AG08395 (cell line): Measurements from ENCODE around the gene GDF2.

ENCODE experiments used
- DNase-seq: peaks from one replicate; pipeline ENCODE4 v3.0.0; 2012; ENCODE audit warnings: mixed read lengths, low spot score

The GDF2 gene

DNA sequence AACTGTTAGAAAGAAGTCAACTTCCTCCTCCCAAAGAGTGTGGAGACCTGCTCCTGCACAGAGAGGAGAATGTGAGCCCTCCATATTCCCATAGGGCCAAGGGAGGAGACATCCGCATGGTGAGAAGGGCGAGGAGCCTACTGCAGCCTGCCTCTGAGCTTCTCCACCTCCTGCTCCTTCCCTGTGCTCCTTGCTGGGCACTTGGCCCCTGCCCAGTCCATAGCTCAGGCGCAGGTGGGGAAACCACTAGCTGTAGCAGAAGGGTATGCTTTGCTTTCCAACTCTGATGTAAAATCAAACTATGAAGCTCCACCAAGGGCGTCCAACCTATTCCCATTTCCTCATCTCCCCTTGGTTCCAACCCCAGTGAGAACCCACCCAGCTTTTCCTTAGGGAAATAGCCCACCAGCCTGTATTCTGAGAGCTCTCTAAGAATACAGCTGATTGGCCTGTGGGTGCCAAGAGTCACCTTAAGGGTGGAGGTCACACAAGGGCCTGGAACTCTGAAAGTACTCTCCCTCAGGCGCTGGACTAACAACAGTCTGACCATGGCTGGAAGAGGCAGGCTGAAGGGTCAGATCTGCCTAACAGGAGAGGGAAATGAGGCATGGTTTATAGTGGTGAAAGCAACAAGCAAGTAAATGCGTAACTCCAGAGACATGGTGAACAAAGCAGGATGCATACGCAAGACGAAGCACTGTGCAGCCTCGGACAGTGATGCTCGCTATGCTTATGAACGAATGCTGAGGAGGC is 47.9 kb downstream of the GDF2 start:
- no peak for DNase-seq

DNA sequence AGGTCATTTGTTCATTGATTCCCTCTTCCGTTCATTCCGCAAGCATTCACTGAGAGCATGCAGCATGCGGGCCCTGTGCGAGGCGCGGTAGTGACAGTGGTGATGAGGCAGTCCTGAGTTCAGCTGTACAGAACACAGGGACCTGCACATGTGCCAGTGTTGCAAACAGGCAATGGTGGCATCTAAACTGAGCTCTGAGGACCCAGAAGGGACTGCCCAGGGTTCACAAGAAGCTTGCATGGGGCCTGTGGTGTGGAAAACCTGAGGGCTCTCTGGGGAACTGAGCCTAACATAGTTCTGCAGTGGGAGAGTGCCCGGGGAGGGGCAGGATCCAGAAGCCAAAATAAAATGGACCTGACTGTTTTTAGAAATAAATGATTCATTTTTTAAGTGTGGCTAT is 48.6 kb downstream of the GDF2 start:
- no peak for DNase-seq

- no peak for DNase-seq
Observed at GRCh38 chr10:47371629-47372485, 49.6 kb downstream of the GDF2 start.

- no peak for DNase-seq
Observed at GRCh38 chr10:47372726-47373125, 50.5 kb downstream of the GDF2 start.

- DNase-seq = peak; percentile 48
Observed at GRCh38 chr10:47374611-47375536, 52.6 kb downstream of the GDF2 start.

DNA sequence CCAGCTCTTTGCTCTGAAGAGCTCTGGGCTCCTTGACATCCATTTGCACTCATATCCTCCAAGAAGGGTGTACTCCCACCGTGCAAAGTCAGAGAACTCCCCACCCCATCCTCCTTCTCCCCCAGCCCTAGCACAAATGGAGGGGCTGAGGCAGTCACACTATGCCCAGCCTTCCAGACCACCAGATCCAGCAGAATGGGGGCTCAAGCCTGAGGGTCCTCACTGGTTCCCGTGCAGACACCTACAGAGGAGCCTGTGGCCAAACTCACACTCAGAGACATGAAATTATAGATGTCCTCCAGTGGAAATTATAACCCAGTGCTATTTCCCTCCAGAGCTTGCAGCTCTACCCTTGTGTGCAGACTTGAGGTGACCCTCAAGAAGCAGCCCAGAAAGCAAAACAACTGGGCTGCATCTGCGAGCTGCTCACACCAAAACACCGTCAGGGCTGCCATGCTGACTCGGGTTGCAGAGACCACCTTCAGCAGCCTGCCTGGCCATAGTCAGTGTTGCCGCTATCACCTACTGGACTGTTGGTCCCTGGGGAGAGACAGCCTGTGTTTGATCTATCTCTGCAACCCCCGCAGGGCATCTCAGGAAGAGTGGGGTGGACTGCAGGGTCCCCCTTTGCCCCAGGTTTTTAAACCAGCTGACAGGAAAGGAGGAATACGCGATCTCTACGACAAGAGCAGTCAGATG is 54.4 kb downstream of the GDF2 start:
- no peak for DNase-seq
